Measurements from ENCODE around the gene MASP2. TPM values are rescaled to one million over a fixed set of nuclear protein-coding genes. Genes with fewer than 3 reads are reported as not detected.

The MASP2 gene
- total RNA-seq, 1 donor from 2014 or later, result 0.73 TPM

GRCh38 chr1:11068600-11069473 is 21.8 kb upstream of the MASP2 start:
- Histone ChIP-seq H3K27ac (ENCODE audit: low read depth, low read length) (no peak overlapping the region), H2AFZ (ENCODE audit: low read depth, low read length) (no peak overlapping the region), H4K20me1 (ENCODE audit: insufficient read depth, low read length) (peaks cover 7% of the 10 kb centered on the region), H3K9ac (ENCODE audit: low read length) (no peak overlapping the region), H3K4me3 (ENCODE audit: insufficient read depth, low read depth, low read length) (no peak overlapping the region), H3K9me3 (ENCODE audit: insufficient read depth, low read depth, low read length) (no peaks in the 10 kb centered on the region), H3K79me2 (ENCODE audit: insufficient read depth, low read length) (no peaks in the 10 kb centered on the region), H3K36me3 (ENCODE audit: insufficient read depth, low read length) (peaks cover 53% of the 10 kb centered on the region), H3K4me1 (ENCODE audit: insufficient read depth, low read length) (no peaks in the 10 kb centered on the region), H3K27me3 (ENCODE audit: insufficient read depth, low read length) (no peaks in the 10 kb centered on the region), H3K4me2 (ENCODE audit: low read length) (no peak overlapping the region)
- Mint-ChIP-seq H3K4me3 (ENCODE audit: unreplicated experiment) (no peak overlapping the region), H3K4me1 (ENCODE audit: low read depth, unreplicated experiment) (no peaks in the 10 kb centered on the region), H3K9me3 (ENCODE audit: unreplicated experiment) (no peaks in the 10 kb centered on the region), H3K27ac (ENCODE audit: unreplicated experiment) (no peak overlapping the region), H3K27me3 (ENCODE audit: low read depth, unreplicated experiment) (no peaks in the 10 kb centered on the region), H3K36me3 (ENCODE audit: low read depth, unreplicated experiment) (peaks cover 24% of the 10 kb centered on the region)
- TF ChIP-seq CTCF (IDR thresholded peaks at IDR 0.05; ENCODE audit: insufficient read depth, low read depth, low read length) (no peak), EZH2 (IDR thresholded peaks at IDR 0.05; ENCODE audit: insufficient read depth, low read length) (no peak)
- DNase-seq (ENCODE audit: low read depth), result no peak
- FAIRE-seq, result no peak

DNA sequence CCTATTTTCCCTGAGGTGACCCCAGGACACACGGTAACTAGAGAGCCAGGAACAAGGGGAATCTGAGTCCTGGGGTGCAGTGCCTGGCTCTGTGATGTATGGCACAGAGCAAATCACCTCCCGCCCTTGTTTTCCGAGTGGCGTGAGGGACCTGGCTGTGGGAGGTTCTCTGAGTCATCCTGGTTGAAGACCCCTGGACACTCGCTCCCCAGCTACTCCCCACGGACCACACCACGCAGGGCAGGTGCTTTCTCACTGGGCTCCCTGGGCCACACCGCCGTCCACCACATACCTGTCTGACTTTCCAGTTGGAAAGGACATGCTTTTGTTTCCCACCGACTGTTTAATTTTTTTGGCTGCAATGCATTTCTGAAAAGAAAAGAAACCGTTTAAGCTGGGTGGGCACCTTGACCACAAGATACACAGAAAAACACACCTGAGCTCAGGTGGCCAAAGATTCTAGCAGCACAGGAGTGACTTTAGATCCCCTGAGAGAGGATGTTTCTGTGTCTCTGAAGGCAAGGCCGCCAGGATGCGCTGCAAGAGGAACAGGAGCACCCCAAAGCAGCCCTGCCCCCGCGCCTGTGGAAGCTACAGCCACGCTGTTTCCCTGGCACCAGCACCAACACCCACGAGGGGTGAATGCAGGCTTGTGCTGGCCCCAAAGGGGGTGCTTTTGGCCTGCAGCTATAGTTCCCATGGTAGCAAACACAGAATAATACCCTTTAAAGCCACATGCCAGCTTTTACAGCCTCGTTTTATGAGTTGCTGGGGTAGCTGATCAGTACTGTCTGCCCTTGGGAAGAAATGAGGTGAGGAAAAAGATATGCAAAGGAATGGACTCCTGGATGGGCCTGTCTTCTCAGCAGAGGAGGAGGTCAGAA is 20.9 kb upstream of the MASP2 start:
- FAIRE-seq (no peak), DNase-seq (ENCODE audit: low read depth) (no peak)
- Histone ChIP-seq H2AFZ (ENCODE audit: low read depth, low read length) (no peak overlapping the region), H3K4me3 (ENCODE audit: insufficient read depth, low read depth, low read length) (no peak overlapping the region), H4K20me1 (ENCODE audit: insufficient read depth, low read length) (peaks cover 12% of the 10 kb centered on the region), H3K9me3 (ENCODE audit: insufficient read depth, low read depth, low read length) (no peaks in the 10 kb centered on the region), H3K79me2 (ENCODE audit: insufficient read depth, low read length) (no peaks in the 10 kb centered on the region), H3K4me1 (ENCODE audit: insufficient read depth, low read length) (no peaks in the 10 kb centered on the region), H3K4me2 (ENCODE audit: low read length) (no peak overlapping the region), H3K9ac (ENCODE audit: low read length) (no peak overlapping the region), H3K27ac (ENCODE audit: low read depth, low read length) (no peak overlapping the region), H3K36me3 (ENCODE audit: insufficient read depth, low read length) (peaks cover 51% of the 10 kb centered on the region), H3K27me3 (ENCODE audit: insufficient read depth, low read length) (no peaks in the 10 kb centered on the region)
- no peaks in the 10 kb centered on the region for H3K27me3 Mint-ChIP-seq (ENCODE audit: low read depth, unreplicated experiment)
- TF ChIP-seq CTCF (IDR thresholded peaks at IDR 0.05; ENCODE audit: insufficient read depth, low read depth, low read length) (no peak), EZH2 (IDR thresholded peaks at IDR 0.05; ENCODE audit: insufficient read depth, low read length) (no peak)
- H3K4me1 Mint-ChIP-seq (ENCODE audit: low read depth, unreplicated experiment), result peaks cover 4% of the 10 kb centered on the region
- H3K4me3 Mint-ChIP-seq (ENCODE audit: unreplicated experiment), result no peak overlapping the region
- H3K36me3 Mint-ChIP-seq (ENCODE audit: low read depth, unreplicated experiment), result peaks cover 24% of the 10 kb centered on the region
- no peak overlapping the region for H3K27ac Mint-ChIP-seq (ENCODE audit: unreplicated experiment)
- H3K9me3 Mint-ChIP-seq (ENCODE audit: unreplicated experiment), result no peaks in the 10 kb centered on the region
